HG03521 (cell line): ENCODE results near the gene WNK1.
A peak's percentile ranks its signal among the peaks of the same experiment; 100 is the strongest.

ENCODE experiments used
- ATAC-seq: cut with Tn5 transposase; IDR thresholded peaks from one replicate; pipeline ENCODE4 v1.9.1; 2021; ENCODE audit warnings: mild to moderate bottlenecking, moderate library complexity; ENCODE audit not compliant: unreplicated experiment

WNK1 gene

DNA sequence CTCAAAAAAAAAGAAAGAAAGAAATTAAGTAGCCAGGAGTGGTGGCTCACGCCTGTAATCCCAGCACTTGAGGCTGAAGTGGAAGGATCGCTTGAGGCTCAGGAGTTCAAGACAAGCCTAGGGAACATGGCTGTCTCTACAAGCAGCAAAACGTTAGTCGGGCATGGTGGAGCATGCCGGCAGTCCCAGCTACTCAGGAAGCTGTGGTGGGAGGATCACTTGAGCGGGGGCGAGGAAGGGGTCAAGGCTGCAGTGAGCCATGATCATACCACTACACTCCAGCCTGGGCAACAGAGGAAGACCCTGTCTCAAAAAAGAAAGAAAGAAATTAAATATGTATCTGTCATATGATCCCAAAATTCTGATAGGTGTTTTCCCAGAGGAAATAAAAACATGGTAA is 191.8 kb downstream of the WNK1 start:
- ATAC-seq: no peak

DNA sequence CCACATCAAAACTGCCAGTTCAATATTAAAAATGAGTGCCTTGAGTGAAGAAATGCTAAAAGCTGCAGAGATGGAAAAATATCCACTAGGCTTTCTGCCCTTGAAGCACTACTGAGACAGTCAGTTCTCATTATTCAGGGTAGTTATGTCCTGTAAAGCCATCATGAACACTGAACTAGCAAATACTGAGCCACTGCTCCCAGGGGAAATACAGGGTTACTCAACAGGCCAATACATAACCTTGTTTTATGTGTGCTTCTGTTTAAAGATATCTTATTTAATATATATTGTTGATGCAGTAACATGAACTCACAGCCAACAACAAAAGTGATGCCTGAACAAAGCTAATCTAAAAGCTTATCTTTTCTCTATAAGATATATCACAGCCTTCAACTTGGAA is 193.8 kb downstream of the WNK1 start:
- no peak for ATAC-seq

DNA sequence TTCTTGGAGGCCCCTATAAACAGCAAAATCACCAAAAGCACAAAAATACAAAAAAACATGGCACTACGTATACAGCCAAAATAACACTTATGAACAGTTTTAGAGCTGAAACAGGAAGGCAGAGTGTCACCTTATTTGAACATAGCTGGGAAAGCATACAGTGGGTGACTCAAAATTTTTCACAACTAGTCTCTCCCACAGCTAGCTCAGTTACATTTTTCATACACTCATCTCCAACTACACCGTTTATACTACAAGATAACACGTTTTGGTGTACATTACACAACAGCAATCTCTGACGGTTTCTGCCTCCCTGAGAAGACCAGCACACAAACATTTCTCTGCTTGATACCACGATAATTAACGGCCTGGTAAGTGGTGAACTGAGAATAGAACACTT is 194.3 kb downstream of the WNK1 start:
- ATAC-seq: no peak

- ATAC-seq: no peak
Observed at GRCh38 chr12:948238-948637, 195.9 kb downstream of the WNK1 start.

DNA sequence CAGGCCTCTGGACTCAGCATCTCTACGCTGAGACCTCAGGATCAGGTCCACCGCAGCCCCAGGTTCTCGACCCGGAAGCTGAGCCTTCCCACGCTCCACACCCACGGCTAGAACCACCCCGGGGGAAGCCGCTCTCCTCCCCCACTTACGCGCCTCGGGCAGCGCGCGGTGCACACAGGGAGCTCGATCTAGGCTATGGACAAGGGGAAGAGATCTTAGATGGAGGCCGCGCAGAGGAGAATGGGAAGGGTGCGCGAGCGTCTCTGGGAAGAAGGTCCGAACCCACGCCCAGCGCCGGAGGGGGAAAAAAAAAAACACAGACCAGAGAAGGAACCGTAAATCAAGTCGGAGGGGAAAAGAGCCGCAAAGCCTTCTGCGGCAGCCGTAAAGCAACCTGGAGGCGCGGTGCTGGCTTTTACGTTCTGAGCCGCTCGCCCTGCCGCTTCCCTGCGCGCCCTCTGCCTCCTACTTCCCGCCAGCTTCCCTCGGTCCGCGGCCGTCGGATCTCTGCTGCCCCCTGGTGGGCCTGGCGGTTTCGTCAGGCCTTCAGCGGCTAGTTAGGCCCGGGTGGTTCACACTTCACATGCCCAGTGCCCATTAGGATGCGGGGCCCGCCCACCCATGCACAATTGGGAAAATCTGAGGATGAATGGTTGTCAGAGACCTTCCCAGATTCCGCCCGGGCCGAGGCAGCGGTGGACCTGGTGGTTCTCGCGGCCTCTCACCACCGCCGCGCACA is 197.2 kb downstream of the WNK1 start, which contains the start of gene RAD52:
TSS of gene RAD52 (minus strand) at position 242 of the 739 bp plus-strand sequence. CDS start 16,636 bp downstream, outside the sequence.
- peak; percentile 83 for ATAC-seq

DNA sequence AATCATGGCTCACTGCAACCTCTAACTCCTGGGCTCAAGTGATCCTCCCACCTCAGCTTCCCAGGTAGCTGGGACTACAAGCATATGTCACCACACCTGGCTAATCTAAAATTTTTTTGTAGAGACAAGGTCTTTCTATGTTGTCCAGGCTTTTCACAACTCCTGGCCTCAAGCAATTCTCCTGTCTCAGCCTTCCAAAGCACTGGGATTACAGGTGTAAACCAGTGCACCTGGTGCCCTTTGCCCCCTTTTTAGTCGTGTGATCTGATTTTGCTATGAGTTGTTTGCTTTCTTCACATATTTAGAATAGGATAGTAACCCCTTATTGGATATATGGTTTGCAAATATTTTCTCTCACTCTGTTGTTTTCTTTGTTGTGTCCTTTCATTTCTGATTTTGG is 198.8 kb downstream of the WNK1 start:
- ATAC-seq: no peak

GRCh38 chr12:953776-954175 is 201.4 kb downstream of the WNK1 start:
- no peak for ATAC-seq

- ATAC-seq: no peak
Observed at GRCh38 chr12:954741-955140, 202.4 kb downstream of the WNK1 start.

- ATAC-seq: no peak
Observed at GRCh38 chr12:955939-956338, 203.6 kb downstream of the WNK1 start.

DNA sequence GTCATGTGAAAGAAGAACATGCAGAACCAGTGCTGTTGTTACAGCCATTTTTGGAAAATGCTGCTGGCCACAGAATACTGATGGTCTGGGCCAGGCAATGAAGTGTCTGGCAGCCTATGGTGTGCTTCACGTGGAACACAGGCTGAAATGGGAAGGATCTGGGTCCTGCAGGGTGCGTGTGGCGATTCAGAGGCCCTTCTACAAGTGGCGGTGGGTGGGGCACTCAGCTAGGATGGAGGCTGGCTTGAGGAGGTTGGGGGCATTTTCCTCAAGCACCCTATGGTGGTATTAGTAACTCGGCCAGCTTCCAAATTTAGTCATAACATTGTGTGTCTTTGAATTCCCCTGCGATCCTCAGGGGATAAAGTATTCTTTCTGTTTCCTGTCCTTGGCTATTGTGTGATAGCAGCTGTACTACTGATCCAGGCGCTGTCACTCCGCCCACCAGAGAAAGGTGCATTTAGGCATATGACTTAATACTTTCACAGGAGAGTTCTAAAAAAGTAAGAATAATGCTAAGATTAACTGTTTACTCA is 206.3 kb downstream of the WNK1 start:
- no peak for ATAC-seq
